ENCODE results near the gene ATG10. TPM values are rescaled to one million over a fixed set of nuclear protein-coding genes. Genes with fewer than 3 reads are reported as not detected.

ATG10 gene
- total and polyA plus RNA-seq, 2 donors (not counting 1 experiment from before 2014, with no cell fraction given), result 1.6 to 11.6 TPM

- DNase-seq (no peak), ATAC-seq (ENCODE audit: low read depth) (no peak)
- H2AFZ ChIP-seq (ENCODE audit: insufficient read depth, low read depth, low read length, poor library complexity, severe bottlenecking), result no peak overlapping the region
- ChIA-PET POLR2A (no interaction called here), CTCF (no interaction called here)
- Mint-ChIP-seq H3K9me3 (ENCODE audit: insufficient read depth) (no peaks in the 10 kb centered on the region), H3K4me3 (no peak overlapping the region), H3K27me3 (no peaks in the 10 kb centered on the region), H3K27ac (no peak overlapping the region), H3K4me1 (no peaks in the 10 kb centered on the region)
- H4K20me1 ChIP-seq (ENCODE audit: control insufficient read depth, insufficient read depth, low read length, poor library complexity, severe bottlenecking), result no peaks in the 10 kb centered on the region
- H3K9ac ChIP-seq (ENCODE audit: low read length), result no peak overlapping the region
- H3K4me2 ChIP-seq (replicated peaks; ENCODE audit: low read depth, low read length, poor library complexity, severe bottlenecking), result no peak overlapping the region
- no peak overlapping the region for H3K4me3 ChIP-seq (ENCODE audit: control extremely low read depth in 1 of 5, extremely low read depth in 1 of 5, insufficient read depth in 1 of 5, low read depth in 2 of 5, low read length in 4 of 5)
- no peaks in the 10 kb centered on the region for H3K36me3 ChIP-seq (replicated peaks in 1 of 2; ENCODE audit: control extremely low read depth in 1 of 2, control insufficient read depth in 1 of 2, extremely low read depth in 1 of 2, insufficient read depth in 2 of 2, low read length in 1 of 2)
- no peak for TF ChIP-seq EZH2 (IDR thresholded peaks at IDR 0.05; ENCODE audit: borderline replicate concordance, insufficient read depth, low read depth, low read length, poor library complexity, severe bottlenecking)
- no peak for TF ChIP-seq CTCF (IDR thresholded peaks at IDR 0.05)
- H3K27me3 ChIP-seq (replicated peaks in 1 of 4; ENCODE audit: control extremely low read depth in 1 of 4, control insufficient read depth in 3 of 4, insufficient read depth in 4 of 4, low read length in 3 of 4), result no peaks in the 10 kb centered on the region
- H3K9me3 ChIP-seq (ENCODE audit: control extremely low read depth in 1 of 3, control insufficient read depth in 2 of 3, insufficient read depth in 1 of 3, low read length in 2 of 3), result no peaks in the 10 kb centered on the region
- no peak overlapping the region for H3K27ac ChIP-seq (ENCODE audit: low read length in 2 of 2)
- no peaks in the 10 kb centered on the region for H3K4me1 ChIP-seq (ENCODE audit: control insufficient read depth in 2 of 2, insufficient read depth in 2 of 2, low read length in 2 of 2)
- WGBS (ENCODE audit: insufficient coverage), result 100% methylated on average over 3 of the region's 3 CpGs
- H3K79me2 ChIP-seq (ENCODE audit: control insufficient read depth, insufficient read depth, low read length), result no peaks in the 10 kb centered on the region
- intact Hi-C loops (cut with micrococcal nuclease), result no loop called here
Measured at GRCh38 chr5:82150559-82150958, 178.7 kb downstream of the ATG10 start.

GRCh38 chr5:82151204-82151603, 179.4 kb downstream of the ATG10 start:
- no peak overlapping the region for H3K4me3 ChIP-seq (ENCODE audit: control extremely low read depth in 1 of 5, extremely low read depth in 1 of 5, insufficient read depth in 1 of 5, low read depth in 2 of 5, low read length in 4 of 5)
- ATAC-seq (ENCODE audit: low read depth) (no peak), DNase-seq (no peak)
- intact Hi-C loops (cut with micrococcal nuclease), result no loop called here
- H3K27me3 ChIP-seq (replicated peaks in 1 of 4; ENCODE audit: control extremely low read depth in 1 of 4, control insufficient read depth in 3 of 4, insufficient read depth in 4 of 4, low read length in 3 of 4), result no peaks in the 10 kb centered on the region
- no peaks in the 10 kb centered on the region for H4K20me1 ChIP-seq (ENCODE audit: control insufficient read depth, insufficient read depth, low read length, poor library complexity, severe bottlenecking)
- no peak for TF ChIP-seq CTCF (IDR thresholded peaks at IDR 0.05)
- no peak for TF ChIP-seq EZH2 (IDR thresholded peaks at IDR 0.05; ENCODE audit: borderline replicate concordance, insufficient read depth, low read depth, low read length, poor library complexity, severe bottlenecking)
- CTCF ChIA-PET, result no interaction called here
- H3K4me1 Mint-ChIP-seq, result no peaks in the 10 kb centered on the region
- no peaks in the 10 kb centered on the region for H3K36me3 ChIP-seq (replicated peaks in 1 of 2; ENCODE audit: control extremely low read depth in 1 of 2, control insufficient read depth in 1 of 2, extremely low read depth in 1 of 2, insufficient read depth in 2 of 2, low read length in 1 of 2)
- no peak overlapping the region for H3K9ac ChIP-seq (ENCODE audit: low read length)
- no peaks in the 10 kb centered on the region for H3K27me3 Mint-ChIP-seq
- no peak overlapping the region for H3K4me2 ChIP-seq (replicated peaks; ENCODE audit: low read depth, low read length, poor library complexity, severe bottlenecking)
- no peak overlapping the region for H3K27ac ChIP-seq (ENCODE audit: low read length in 2 of 2)
- no peaks in the 10 kb centered on the region for H3K4me1 ChIP-seq (ENCODE audit: control insufficient read depth in 2 of 2, insufficient read depth in 2 of 2, low read length in 2 of 2)
- H2AFZ ChIP-seq (ENCODE audit: insufficient read depth, low read depth, low read length, poor library complexity, severe bottlenecking), result no peak overlapping the region
- H3K9me3 Mint-ChIP-seq (ENCODE audit: insufficient read depth), result no peaks in the 10 kb centered on the region
- H3K27ac Mint-ChIP-seq, result no peak overlapping the region
- no peaks in the 10 kb centered on the region for H3K9me3 ChIP-seq (ENCODE audit: control extremely low read depth in 1 of 3, control insufficient read depth in 2 of 3, insufficient read depth in 1 of 3, low read length in 2 of 3)
- POLR2A ChIA-PET, result no interaction called here
- WGBS (ENCODE audit: insufficient coverage), result no CpG with 5 or more reads among the region's 1 CpG
- no peaks in the 10 kb centered on the region for H3K79me2 ChIP-seq (ENCODE audit: control insufficient read depth, insufficient read depth, low read length)
- H3K4me3 Mint-ChIP-seq, result no peak overlapping the region
